ENCODE results near the gene PTPRE.

Gene PTPRE

DNA sequence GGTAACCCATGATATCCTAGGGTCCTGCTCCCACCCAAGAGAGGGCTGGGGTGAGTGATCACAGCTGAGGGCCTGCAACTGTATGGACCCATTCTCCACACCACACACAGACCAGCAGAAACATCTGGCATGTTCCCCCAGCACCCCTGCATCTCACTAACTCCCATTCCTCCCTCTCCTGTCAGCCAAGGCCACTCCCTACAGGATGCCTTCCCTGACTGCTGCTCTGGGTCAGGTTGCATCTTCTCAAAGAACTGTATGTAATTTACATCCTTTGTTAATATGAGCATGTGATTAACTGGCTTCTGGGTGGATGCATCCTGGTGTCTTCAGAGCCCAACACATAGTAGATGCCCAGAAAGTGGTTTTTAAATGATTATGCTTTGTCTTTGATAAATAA is 56.2 kb downstream of the PTPRE start:
- no peak for DNase-seq (ENCODE audit: insufficient read length, low spot score)
- no peak for FAIRE-seq
- TF ChIP-seq, protein P1, sequence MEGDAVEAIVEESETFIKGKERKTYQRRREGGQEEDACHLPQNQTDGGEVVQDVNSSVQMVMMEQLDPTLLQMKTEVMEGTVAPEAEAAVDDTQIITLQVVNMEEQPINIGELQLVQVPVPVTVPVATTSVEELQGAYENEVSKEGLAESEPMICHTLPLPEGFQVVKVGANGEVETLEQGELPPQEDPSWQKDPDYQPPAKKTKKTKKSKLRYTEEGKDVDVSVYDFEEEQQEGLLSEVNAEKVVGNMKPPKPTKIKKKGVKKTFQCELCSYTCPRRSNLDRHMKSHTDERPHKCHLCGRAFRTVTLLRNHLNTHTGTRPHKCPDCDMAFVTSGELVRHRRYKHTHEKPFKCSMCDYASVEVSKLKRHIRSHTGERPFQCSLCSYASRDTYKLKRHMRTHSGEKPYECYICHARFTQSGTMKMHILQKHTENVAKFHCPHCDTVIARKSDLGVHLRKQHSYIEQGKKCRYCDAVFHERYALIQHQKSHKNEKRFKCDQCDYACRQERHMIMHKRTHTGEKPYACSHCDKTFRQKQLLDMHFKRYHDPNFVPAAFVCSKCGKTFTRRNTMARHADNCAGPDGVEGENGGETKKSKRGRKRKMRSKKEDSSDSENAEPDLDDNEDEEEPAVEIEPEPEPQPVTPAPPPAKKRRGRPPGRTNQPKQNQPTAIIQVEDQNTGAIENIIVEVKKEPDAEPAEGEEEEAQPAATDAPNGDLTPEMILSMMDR (IDR thresholded peaks at IDR 0.05; ENCODE audit: insufficient read depth, missing control alignments), result no peak

DNA sequence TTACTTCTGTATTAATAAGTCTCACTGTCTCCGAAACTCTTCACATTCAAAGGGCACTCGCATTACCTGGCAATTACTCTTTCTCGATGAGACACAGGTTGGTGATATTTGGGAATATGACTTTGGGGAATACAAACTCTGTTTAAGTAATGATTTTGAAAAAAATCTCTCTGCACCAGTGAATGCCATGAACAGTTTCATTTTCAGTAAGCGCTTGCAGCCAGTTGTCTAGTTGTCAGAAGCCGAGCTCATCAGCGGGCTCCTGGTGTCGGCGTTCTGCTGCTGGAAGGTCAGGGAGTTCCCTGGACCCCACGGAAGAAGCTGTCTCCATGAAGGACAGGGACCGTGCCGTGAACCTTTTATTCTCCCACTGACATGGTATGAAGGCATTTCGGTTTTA is 57.7 kb downstream of the PTPRE start:
- TF ChIP-seq, protein P1 (IDR thresholded peaks at IDR 0.05; ENCODE audit: insufficient read depth, missing control alignments), result no peak
- DNase-seq (ENCODE audit: insufficient read length, low spot score) (no peak), FAIRE-seq (no peak)

DNA sequence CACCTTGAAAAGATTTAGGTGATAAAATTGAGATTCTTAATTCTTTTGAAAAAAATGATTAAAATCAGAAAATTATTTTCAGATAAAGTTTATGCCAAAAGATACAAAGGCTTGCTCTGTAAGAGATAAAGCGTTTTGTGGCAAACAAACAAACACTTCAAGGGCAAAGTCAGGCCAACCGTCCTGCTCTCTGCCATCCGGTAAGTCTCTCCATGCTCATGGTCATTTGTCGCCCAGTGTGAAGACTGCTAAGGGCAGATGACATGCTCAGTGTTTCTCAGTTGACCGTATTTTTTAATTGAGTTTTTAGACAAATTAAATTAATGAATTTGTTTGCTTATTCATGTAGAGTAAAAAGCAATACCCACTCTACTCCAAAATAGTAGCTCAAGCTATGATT is 60.0 kb downstream of the PTPRE start:
- TF ChIP-seq, protein P1 (IDR thresholded peaks at IDR 0.05; ENCODE audit: insufficient read depth, missing control alignments), result no peak
- DNase-seq (ENCODE audit: insufficient read length, low spot score) (no peak), FAIRE-seq (no peak)

DNA sequence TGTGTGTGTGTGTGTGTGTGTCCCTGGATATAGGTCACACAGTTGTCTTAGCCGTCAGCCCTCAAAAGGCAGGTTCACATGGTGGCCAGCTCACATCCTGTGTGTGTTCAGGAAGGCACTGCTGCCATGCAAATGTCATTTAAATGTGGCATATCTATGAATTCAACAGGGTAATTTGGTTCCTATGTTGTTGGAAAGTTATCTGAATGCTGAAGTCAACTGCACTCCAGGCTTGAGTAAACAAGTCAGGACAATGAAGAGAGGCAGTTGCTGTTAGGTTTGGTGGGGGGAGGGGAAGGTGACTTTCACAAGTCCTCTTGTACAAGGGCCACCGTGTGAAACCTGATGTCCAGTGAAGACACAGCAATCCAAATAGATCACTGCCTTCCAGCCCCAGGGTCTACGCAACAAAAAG is 61.1 kb downstream of the PTPRE start:
- no peak for FAIRE-seq
- TF ChIP-seq, protein P1 (IDR thresholded peaks at IDR 0.05; ENCODE audit: insufficient read depth, missing control alignments), result no peak
- DNase-seq (ENCODE audit: insufficient read length, low spot score), result no peak

DNA sequence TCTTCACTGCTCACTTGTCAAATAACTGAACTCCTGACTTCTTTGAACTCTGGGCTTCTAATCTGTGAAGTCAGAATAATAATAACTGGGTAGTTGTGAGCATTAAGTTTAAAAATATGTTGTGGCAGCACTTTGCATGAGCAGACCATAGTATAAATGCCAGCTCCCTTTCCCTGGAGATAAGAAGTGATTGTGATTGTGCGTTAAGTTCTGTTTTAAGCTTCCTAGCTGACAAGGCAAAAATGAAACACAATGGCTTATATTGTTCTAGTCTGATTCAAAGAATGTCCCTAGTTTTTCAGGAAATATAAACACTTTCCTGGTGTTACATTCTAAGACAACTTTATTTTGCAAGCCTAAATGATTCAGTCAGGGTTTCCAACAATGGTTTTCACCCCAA is 61.8 kb downstream of the PTPRE start:
- TF ChIP-seq, protein P1 (IDR thresholded peaks at IDR 0.05; ENCODE audit: insufficient read depth, missing control alignments), result no peak
- DNase-seq (ENCODE audit: insufficient read length, low spot score), result no peak
- no peak for FAIRE-seq

DNA sequence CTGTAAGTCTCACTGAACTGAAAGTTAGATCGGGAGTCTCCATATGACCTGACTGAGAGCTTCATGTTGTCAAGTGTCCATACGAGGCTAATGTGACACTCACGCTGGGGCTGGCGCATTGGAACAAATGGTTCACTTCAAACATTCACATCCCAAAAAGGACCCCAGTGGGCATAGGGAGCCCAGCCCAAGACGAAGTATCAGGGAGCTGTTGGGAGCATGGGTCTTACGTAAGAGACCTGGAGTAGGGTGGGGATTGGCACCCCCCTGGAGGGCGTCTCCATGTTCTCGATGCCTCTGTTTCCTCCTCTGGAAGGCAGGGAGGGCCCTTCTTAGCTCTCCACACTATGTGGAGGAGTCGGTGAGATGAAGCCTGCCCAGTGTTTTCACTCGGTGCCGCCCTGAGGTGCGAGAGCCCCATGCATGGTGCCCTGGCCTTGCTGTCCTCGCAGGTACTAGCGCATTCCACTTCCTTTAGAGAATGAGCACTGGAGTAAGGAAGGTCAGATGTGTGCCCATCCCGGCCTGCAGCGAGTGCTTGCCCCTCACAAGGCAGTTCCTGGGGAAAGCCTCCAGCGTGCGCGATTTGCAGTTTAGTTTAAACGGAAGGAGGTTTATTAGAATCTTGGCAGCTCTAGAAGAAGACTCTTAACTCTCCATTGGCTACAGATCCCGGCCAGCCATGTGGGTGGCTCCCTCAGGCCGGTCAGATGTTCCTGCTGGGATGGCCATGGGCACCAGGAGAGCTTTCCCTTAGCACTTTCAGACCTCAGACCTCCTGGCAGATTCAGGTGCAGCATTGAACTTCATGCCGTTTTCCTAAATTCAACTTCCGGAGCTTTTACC is 64.4 kb downstream of the PTPRE start:
- DNase-seq (ENCODE audit: insufficient read length, low spot score) (no peak), FAIRE-seq (no peak)
- TF ChIP-seq, protein P1 (IDR thresholded peaks at IDR 0.05; ENCODE audit: insufficient read depth, missing control alignments), result no peak

DNA sequence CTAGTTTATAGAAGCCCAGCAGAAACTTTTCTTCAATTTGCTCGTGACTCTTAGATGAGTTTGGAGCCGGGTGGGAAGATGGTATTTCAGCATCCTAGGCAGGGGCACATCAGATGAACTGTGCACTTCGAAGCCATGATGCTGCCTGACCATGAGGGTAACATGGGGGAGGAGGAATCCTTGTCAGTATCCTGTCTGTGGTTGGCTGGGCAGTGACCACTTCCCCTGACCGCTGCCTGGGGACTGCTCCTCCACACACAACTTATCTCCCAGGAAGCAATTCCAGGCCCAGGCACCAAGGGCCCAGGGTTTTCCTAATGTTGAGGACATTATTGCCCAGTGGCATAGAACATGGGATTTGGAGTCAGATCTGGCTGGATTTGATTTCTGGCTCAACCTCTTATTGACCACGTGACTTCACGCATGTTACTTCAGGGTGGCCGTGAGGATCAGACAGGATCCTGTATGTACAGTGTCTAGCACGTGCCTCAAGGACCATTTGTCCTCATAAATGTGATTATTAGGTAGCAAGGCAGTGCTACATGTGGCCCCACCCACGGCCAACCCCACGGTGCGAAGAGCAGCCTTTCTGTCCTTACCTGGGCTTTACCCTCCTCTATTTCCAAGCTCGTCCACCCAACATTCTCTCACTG is 65.2 kb downstream of the PTPRE start:
- FAIRE-seq, result no peak
- no peak for DNase-seq (ENCODE audit: insufficient read length, low spot score)
- TF ChIP-seq, protein P1 (IDR thresholded peaks at IDR 0.05; ENCODE audit: insufficient read depth, missing control alignments), result no peak
